BLaER1 (cell line): ENCODE measurements around the gene CCNI2.

Source experiments
- H3K27ac ChIP-seq: shearing (Covaris generic); formaldehyde crosslinking; 2 replicates; pipeline ENCODE4 v1.8.1; 2022
- H3K27me3 ChIP-seq: shearing (Covaris generic); formaldehyde crosslinking; 2 replicates; pipeline ENCODE4 v1.8.1; 2022
- H3K36me3 ChIP-seq: shearing (Covaris generic); formaldehyde crosslinking; 2 replicates; pipeline ENCODE4 v1.8.1; 2022
- H3K4me1 ChIP-seq: shearing (Covaris generic); formaldehyde crosslinking; 2 replicates; pipeline ENCODE4 v1.8.1; 2022
- H3K4me2 ChIP-seq: shearing (Covaris generic); formaldehyde crosslinking; 2 replicates; pipeline ENCODE4 v1.8.1; 2022
- H3K4me3 ChIP-seq: shearing (Covaris generic); formaldehyde crosslinking; 2 replicates; pipeline ENCODE4 v1.8.1; 2022
- H3K9ac ChIP-seq: shearing (Covaris generic); formaldehyde crosslinking; 2 replicates; pipeline ENCODE4 v1.8.1; 2022
- H3K9me3 ChIP-seq: shearing (Covaris generic); formaldehyde crosslinking; 2 replicates; pipeline ENCODE4 v1.8.1; 2022
- H4K20me1 ChIP-seq: shearing (Covaris generic); formaldehyde crosslinking; 2 replicates; pipeline ENCODE4 v1.8.1; 2022
- Cebpa-rat ChIP-seq: shearing (Covaris generic); IDR thresholded peaks from 2 replicates; pipeline ENCODE4 v1.8.1; 2022

The CCNI2 gene

DNA sequence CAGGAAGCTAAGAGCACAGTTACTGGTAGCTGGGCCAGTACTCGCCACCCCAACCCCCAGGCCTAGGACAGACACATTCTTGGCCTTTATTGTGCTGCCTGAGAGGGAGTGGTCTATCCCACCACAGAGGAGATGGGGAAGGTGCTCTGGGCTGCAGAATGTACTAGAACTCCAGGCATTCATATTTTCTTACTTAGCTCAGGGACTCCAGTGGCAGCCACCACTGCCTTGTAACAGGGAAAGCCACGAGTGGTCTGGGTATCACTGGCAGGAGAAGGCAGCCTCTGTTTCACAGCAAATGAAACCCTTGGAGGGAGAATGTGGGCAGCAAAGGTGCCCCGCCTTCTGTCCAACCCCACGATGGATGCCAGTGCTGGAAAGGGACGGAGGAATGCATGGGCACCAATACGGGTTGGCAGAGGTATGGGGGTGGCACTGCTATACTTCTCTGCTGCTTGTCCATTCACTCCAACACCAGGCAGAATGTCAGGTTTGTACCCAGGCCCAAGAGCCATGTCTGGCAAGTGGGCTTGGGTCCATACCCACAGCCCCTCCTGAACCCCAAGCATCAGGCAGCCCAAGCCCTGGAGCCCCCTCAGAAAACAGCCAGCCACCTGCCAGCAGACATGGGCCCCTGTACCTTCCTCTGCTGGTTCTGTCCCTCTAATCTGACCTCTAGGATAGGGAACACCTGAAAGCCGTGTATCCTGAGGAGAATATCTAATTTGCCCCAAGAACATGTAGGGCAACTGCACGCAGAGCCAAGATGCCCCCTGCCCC lies 25.3 kb downstream of the CCNI2 start:
- 0 out of 2 replicates have a peak, but pooled peaks cover 29% of the 10 kb centered on the region for H4K20me1 ChIP-seq
- H3K4me3 ChIP-seq: no peak overlapping the region
- TF ChIP-seq Cebpa-rat: no peak
- H3K4me1 ChIP-seq: peaks cover 25% of the 10 kb centered on the region
- no peaks in the 10 kb centered on the region for H3K36me3 ChIP-seq
- H3K27ac ChIP-seq: no peak overlapping the region
- H3K9ac ChIP-seq: no peak overlapping the region
- peaks cover 29% of the 10 kb centered on the region for H3K27me3 ChIP-seq
- no peaks in the 10 kb centered on the region for H3K9me3 ChIP-seq
- no peak overlapping the region for H3K4me2 ChIP-seq

DNA sequence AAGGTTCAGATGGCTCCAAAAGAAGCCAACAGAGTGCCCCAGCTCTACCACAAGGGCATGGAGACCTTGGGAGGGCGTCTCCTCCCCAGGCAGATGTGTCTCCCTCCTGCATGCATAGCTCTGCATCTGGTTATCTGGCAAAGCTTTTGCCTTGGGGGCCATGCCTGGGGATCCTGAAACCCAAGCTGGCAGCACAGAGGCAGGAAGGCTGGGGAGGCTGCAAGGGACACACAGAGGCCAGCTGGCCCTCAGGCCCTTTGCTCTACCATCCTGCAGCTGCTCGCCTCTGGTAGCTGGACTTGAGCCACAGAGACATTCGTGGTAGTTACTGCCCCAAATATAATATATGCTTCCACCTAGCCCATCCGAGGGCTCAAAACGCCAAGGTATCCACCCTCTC lies 25.9 kb downstream of the CCNI2 start:
- Histone ChIP-seq H3K27ac (no peak overlapping the region), H4K20me1 (0 out of 2 replicates have a peak, but pooled peaks cover 29% of the 10 kb centered on the region)
- TF ChIP-seq Cebpa-rat: no peak

GRCh38 chr5:132773601-132774355 lies 26.6 kb downstream of the CCNI2 start:
- Histone ChIP-seq H3K27me3 (peaks cover 42% of the 10 kb centered on the region), H3K9ac (no peak overlapping the region), H3K27ac (no peak overlapping the region), H3K36me3 (no peaks in the 10 kb centered on the region), H3K4me2 (no peak overlapping the region), H3K4me3 (no peak overlapping the region), H4K20me1 (0 out of 2 replicates have a peak, but pooled peaks cover 29% of the 10 kb centered on the region), H3K4me1 (peaks cover 29% of the 10 kb centered on the region), H3K9me3 (no peaks in the 10 kb centered on the region)
- no peak for TF ChIP-seq Cebpa-rat

More for the DNA sequence above, 25.9 kb downstream of the CCNI2 start:
- Histone ChIP-seq H3K9ac (no peak overlapping the region), H3K4me3 (no peak overlapping the region), H3K9me3 (no peaks in the 10 kb centered on the region), H3K27me3 (peaks cover 35% of the 10 kb centered on the region), H3K4me2 (no peak overlapping the region), H3K36me3 (no peaks in the 10 kb centered on the region), H3K4me1 (peaks cover 29% of the 10 kb centered on the region)

DNA sequence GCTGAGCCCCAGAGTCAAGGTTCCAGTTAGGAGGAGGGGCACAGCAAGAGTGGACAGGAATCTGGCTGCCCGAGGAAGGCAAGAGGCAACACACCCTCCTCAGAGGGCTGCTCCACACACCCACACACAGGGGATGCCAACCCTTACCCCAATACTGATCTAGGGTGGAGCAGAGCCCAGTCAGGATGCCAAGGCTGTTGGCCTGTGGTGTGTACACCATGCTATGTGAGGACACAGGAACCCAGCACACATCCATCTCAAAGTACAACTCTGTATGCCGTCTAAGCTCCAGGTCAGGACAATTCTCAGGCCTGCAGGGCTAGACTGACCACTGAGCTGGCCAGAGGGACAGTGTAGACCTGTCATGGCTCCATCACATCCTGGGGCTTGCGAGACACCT lies 27.2 kb downstream of the CCNI2 start:
- 0 out of 2 replicates have a peak, but pooled peaks cover 29% of the 10 kb centered on the region for H4K20me1 ChIP-seq
- no peaks in the 10 kb centered on the region for H3K36me3 ChIP-seq
- H3K27me3 ChIP-seq: peaks cover 48% of the 10 kb centered on the region
- H3K9me3 ChIP-seq: no peaks in the 10 kb centered on the region
- H3K9ac ChIP-seq: no peak overlapping the region
- peaks cover 29% of the 10 kb centered on the region for H3K4me1 ChIP-seq
- TF ChIP-seq Cebpa-rat: no peak
- no peak overlapping the region for H3K27ac ChIP-seq
- no peak overlapping the region for H3K4me3 ChIP-seq
- H3K4me2 ChIP-seq: no peak overlapping the region

- H3K9me3 ChIP-seq: no peaks in the 10 kb centered on the region
- no peak for TF ChIP-seq Cebpa-rat
- no peak overlapping the region for H3K4me2 ChIP-seq
- no peaks in the 10 kb centered on the region for H3K36me3 ChIP-seq
- peaks cover 29% of the 10 kb centered on the region for H3K4me1 ChIP-seq
- no peak overlapping the region for H3K4me3 ChIP-seq
- H3K9ac ChIP-seq: no peak overlapping the region
- no peak overlapping the region for H3K27ac ChIP-seq
- 0 out of 2 replicates have a peak, but pooled peaks cover 29% of the 10 kb centered on the region for H4K20me1 ChIP-seq
- peaks cover 50% of the 10 kb centered on the region for H3K27me3 ChIP-seq
These were observed 27.7 kb downstream of the CCNI2 start for GRCh38 chr5:132774896-132775295.

DNA sequence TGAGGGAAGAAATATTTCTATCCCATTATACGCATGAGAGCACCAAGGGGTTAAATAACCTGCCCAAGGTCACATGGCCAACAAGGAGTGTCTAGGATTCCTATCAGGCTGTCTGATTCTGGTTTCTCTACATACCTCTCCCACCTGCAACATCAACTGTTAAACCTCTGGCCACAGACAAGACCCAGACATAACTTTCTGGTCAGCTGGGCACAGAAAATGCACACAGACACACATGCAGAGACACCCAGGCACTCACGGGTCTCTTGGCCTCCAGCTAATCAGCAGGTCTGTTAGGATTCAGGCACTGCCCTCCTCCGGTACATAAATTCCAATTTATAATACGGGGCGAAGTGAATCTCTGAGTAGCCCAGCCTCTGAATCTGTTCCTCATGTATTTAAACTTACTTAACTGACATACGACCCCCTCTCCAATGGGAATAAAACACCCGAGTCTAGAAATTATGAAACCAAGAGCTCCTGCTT lies 28.3 kb downstream of the CCNI2 start:
- H3K27ac ChIP-seq: no peak overlapping the region
- peak overlapping the region; percentile 98 for H3K4me2 ChIP-seq
- peaks cover 26% of the 10 kb centered on the region for H3K4me1 ChIP-seq

GRCh38 chr5:132776131-132776937 lies 29.1 kb downstream of the CCNI2 start:
- no peaks in the 10 kb centered on the region for H3K9me3 ChIP-seq
- peaks cover 18% of the 10 kb centered on the region for H3K4me1 ChIP-seq
- peaks cover 52% of the 10 kb centered on the region for H3K27me3 ChIP-seq
- no peaks in the 10 kb centered on the region for H3K36me3 ChIP-seq
- 0 out of 2 replicates have a peak, but pooled peaks cover 29% of the 10 kb centered on the region for H4K20me1 ChIP-seq
- peak overlapping the region; percentile 80 for H3K9ac ChIP-seq
- H3K4me2 ChIP-seq: peak overlapping the region; percentile 98
- H3K27ac ChIP-seq: peak overlapping the region; percentile 78
- H3K4me3 ChIP-seq: peak overlapping the region; percentile 86
- no peak for TF ChIP-seq Cebpa-rat

More for the DNA sequence above, 28.3 kb downstream of the CCNI2 start:
- Histone ChIP-seq H3K27me3 (peaks cover 52% of the 10 kb centered on the region), H3K9me3 (no peaks in the 10 kb centered on the region), H3K36me3 (no peaks in the 10 kb centered on the region), H4K20me1 (0 out of 2 replicates have a peak, but pooled peaks cover 29% of the 10 kb centered on the region), H3K4me3 (no peak overlapping the region), H3K9ac (no peak overlapping the region)
- no peak for TF ChIP-seq Cebpa-rat

- H3K36me3 ChIP-seq: no peaks in the 10 kb centered on the region
- peak overlapping the region; percentile 86 for H3K4me3 ChIP-seq
- H3K9ac ChIP-seq: peak overlapping the region; percentile 80
- 0 out of 2 replicates have a peak, but pooled peaks cover 28% of the 10 kb centered on the region for H4K20me1 ChIP-seq
- H3K27ac ChIP-seq: peak overlapping the region; percentile 78
- H3K4me1 ChIP-seq: peaks cover 16% of the 10 kb centered on the region
- H3K27me3 ChIP-seq: peaks cover 52% of the 10 kb centered on the region
- no peak for TF ChIP-seq Cebpa-rat
- peak overlapping the region; percentile 98 for H3K4me2 ChIP-seq
- H3K9me3 ChIP-seq: no peaks in the 10 kb centered on the region
These were observed 29.6 kb downstream of the CCNI2 start for GRCh38 chr5:132776938-132777208.
